NCI-H2227 (cell line): Measurements from ENCODE around the gene CRB2.

Source experiments
- DNase-seq: peaks from one replicate; lab custom pipeline; 2025; ENCODE audit not compliant: unreplicated experiment; lab: John Stamatoyannopoulos, UW

The CRB2 gene

DNA sequence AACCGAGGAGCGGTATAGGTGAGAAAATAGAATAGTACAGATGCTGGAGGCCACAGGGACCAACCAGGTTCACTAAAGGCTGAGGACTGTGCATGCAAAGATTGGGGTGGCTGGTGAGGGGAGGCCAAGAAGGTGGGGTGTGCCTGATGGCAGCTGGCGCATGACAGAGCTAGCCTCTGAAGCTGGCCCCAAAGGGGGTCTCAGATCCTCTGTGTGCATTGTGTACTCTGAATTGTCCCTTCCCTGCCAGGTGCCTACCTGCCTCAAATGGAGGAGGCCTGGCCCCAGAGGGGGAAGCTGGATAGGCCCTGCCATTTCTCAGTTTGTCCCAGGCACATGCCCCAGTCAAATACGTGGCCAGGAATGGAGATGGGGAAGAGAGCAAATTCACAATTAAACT is 63.1 kb downstream of the CRB2 start:
- DNase-seq, result no peak

DNA sequence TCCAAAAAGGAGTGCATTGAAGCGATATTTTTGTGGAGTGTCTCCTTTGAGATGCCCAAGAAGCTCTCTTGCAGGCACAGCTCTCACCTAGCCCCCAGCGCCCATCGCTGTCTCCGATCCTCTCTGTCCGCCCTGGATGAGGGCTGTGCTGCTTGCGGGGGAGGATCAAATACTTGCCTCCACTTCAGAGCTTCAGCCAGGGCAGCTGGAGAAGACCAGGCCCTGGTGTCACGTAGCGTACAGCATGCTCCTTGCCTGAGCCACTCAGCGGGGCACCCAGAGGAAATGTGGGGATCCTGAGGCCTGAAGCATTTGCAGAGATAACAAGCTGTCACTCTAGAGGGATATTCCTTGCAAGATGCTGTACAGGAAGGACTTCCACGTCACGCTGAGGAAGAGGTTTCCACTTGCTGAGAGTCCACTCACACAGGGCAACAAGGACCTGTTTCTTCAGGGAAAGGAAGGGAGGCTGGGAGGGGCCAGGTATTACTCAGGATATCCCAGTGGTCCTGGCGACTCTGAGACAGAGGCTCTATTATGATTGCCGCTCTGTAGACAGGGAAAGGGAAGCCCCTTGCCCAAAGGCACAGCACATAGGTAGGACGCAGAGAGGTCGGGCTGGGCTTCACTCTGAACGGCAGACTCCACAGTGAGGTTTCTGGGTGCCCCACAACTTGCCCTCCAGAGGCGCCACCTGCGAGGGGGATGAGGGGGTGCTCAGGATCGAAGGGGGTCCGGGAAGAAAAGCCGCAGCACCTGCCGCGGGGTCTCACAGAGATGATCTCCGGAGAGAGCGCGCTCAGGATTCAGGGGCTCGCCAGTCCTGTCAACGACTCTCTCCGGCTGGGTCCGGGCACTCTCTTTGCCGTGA is 64.0 kb downstream of the CRB2 start:
- no peak for DNase-seq

DNA sequence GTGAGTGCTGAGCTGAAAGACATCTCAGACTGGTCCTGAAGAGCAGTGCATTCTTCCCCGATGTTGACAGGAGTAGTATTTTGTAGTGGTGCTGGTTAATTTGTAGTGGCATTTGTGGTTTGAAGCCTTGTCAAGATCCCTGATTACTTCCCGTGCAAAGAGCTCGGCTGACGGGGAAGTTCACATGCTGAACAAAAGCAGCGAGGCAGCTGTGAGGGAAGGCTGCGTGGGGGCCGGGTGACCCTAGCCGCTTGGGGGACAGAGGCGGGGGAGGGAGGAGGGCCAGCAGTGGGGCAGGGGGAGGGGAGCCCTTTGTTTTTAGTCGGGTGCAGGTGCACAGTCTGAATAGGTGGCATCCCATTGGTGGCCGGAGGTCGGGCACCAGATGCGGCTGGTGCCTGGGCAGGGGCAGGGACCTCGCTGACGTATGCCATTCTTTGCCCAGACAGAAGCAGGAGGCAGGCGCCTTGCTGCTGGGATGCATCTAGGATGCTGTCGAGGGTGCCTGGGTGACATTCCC is 64.7 kb downstream of the CRB2 start:
- DNase-seq, result peak; percentile 28

DNA sequence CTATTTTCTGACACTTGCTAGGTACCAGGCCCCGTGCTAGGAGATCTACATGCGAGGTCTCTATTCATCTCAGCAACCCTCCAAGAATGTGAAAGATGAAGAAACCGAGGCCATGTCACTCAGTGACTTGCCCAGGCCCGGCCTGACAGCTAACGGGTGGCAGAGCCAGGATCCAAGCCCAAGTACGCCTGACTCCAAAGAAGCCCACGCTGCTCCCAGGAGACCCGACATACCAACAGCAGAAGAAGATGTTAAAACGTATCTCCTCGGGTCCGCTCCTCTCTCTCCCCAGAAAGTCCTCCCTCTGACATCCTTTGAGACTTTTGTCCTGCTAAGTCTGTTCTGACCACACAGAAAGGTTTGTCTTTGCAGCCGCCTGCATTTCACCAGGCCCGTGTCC is 65.2 kb downstream of the CRB2 start:
- DNase-seq, result no peak

DNA sequence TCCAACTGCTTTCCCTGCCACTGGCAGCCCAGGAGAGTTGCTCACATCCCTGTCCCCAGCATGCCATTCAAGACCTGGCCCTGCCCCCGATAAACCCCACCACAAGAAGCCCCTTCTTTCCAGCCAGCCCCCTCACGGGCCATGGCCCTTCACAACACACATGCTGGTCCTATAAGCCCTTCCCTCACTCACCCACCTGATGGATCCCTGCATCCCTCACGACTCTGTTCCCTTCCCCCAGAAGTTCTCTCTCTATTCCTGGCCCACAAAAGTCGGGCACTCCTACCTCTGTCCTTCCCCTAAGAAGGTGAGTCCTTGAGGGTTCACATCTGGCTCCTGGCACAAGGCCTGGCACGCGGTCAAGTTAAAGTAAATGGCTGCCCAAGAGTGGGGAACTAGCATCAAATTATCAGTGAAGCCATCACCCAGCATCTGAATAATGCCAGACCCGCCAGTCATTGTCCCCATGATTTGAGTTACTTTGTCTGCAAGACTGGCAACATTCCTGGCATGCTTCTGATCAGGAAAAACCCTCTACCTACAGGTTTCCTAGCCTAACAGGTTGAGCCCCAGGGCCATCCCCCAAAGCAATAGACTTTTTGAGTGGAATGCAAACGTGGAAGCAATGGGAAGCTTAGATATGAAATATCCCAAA is 65.9 kb downstream of the CRB2 start:
- no peak for DNase-seq

DNA sequence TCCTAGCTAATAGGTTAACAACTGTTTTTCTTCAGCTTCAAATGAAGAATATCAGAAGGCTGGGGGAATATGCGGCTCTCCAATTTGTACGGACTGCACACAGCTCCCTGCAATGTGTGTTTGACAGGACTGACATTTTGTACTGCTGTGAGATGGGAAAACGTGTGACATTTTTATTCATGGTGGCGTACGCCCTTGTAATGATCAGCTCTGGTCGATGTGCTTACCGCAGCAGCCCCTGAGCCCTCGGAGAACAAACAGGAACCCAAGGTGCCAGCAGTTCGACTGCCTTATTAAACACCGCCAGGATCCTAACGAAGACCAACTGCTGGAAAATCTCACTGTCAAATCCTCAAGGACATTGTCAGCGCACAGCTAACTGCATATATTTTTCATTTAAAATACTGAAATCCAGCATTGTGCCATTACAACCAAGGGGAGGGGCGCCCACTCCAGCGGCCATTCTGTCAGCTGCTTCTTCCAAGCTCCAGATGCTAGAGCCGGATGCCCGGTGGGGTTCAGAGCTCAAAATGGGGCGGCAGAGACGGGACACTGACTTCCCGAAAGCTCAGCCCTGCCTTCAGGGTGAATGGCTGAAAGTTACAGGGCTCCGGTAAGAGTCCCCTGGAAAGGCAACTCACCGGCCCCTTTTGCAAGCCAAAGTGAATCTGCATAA is 66.8 kb downstream of the CRB2 start:
- no peak for DNase-seq

DNA sequence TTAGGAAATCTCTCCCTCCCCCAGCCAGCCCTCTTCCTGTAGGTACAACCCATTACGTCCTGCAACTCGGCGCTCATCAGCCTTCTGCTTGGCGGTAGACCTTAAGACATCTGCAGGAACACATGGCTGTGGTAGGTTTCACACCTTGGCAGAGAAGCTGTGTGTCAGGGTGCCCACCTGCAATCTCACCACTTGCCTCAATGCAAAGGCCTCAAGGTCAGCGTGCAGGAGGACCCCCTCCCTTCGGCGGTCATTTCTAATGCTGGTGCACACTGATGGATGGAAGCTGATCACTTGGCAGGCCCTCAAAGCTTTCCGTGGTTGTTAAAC is 67.3 kb downstream of the CRB2 start:
- no peak for DNase-seq

DNA sequence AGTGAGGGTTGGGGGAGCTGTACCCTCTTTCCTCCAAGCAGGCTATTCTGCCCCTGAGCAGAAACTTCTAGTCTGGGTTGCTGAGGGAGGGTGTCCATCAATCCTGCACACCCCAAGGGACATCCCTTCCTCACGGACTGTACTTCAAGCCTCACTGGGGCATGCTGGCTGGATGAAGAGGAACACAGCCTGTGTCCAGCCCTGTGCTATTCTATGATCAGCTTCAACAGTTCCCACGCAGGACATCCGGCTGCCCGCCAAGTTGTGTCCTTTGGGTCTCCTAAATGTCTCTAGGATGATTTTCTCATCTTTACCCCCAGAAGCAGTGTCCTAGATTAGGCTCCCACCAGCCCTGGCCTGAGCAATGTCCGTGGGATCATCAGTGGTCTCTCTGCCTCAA is 68.1 kb downstream of the CRB2 start:
- DNase-seq, result no peak

DNA sequence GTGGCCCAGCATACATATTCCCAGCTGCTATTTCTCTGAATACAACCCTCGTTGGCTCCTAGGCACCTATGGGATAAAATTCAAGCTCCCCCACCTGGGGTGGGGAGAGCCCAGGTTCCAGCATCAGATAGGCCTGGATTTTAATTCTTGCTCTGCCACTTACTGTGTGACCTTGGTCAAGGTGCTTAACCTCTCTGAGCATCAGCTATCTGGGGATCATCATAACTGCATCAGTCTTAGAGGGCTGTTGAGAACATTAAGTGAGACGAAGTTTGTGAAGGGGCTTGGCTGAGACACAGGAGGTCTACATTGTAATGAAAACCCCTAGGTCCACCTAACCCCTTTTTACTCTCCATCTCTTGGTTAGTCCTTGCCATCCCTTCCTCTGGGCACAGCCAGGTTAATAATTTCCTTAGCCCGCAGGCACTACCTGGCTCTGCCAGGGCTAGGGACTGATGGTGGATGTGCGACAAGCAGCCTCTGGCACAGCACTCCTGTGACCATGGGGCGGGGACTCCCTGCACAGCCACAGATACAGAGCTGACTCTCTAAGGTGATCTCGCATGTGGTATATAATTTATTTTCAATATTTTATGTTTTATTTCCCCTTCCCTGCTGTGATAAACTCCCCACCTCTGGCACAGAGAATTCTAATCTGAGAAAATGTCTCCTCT is 68.7 kb downstream of the CRB2 start:
- DNase-seq, result no peak

DNA sequence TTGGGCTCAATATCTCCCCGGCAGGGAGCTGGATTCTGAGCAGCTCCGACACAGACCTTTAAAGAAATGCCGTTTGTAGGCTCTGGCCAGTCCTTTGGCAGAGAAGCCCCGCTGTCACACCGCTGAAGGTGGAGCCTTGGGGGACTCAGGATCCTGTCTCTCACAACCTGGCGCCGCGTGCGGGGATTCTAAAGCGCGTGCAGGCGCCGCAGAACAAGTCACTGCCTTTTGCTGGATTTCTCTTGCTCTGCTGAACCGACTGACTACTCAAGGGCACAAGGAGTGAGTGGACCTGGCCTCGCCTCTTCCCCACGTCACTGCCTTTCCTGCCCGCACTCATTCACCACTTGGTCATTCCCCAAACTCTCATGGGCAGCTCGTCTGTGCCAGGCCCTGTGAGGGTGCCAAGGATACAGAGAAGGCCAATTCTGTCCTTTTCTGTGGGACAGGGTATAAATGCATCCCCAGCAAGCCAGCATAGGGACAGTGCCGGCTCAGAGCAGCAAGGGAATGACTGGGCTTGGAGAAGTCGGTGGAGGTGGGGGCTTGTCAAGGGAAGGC is 69.3 kb downstream of the CRB2 start:
- DNase-seq, result peak; percentile 39

DNA sequence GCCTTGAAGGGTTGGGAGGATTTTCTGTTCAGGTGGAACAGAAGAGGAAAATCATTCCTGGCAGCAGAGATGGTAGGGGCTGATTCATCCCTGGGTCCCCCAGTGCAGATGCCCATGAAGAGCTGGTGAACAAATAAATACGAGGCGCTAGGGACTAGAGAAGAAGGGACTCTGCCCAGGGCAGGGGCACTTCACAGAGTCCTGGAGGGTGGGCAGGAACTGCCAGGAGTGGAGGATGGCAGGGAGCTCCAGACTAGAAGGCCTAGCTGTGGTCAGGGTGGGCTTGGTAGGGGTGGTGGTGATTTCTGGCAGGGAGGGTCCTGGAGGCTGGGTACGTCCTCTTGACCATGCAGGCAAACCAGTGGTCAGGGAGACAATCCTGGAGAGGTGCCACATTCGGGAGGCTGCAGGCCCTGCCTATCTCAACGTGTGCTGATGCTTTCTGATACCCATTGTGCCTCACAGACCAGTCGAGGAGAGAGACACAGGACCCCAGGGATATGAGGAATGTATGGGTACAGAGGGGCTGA is 69.9 kb downstream of the CRB2 start:
- no peak for DNase-seq

DNA sequence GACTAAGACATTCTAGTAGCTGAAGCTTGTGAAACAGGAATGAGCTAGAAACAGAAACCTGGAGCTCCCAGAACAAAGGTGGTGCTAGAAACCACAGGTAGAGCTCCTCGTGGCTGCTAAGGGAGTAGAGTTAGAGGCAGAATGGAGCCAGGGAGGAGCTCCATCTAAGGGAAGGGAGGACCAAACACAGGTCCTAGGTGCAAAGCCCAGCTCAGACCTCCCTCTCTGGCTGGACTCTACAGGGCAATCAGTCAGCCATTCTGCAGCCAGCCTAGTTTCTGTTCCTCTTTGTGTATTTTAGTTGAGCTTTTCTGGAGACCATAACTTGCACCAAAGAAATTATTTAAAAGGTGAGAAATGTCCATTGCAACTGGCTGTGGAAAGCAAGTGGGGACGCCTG is 70.4 kb downstream of the CRB2 start:
- no peak for DNase-seq
